ENCODE data around the gene BICRA.

Gene BICRA

DNA sequence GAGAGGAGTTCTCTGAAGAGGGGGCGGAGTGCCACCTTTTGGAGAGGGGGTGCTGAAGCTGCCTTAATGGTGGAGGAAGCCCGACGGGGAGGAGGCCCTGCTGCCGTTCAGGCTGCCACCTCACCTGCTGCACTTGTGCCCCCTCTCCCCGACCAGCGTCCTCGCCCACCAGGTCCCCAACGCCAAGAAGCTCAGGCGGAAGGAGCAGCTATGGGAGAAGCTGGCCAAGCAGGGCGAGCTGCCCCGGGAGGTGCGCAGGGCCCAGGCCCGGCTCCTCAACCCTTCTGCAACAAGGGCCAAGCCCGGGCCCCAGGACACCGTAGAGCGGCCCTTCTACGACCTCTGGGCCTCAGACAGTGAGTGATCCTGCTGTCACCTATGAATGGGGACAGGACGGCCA lies 141.8 kb downstream of the BICRA start:
- Histone ChIP-seq H3K9ac (ENCODE audit: low read length in 2 of 2) (no peak overlapping the region), H3K4me1 (ENCODE audit: control insufficient read depth, insufficient read depth, low read length) (peaks cover 16% of the 10 kb centered on the region), H3K36me3 (ENCODE audit: control insufficient read depth in 2 of 2, insufficient read depth in 2 of 2, low read length in 2 of 2) (peaks cover 55 to 63% of the 10 kb centered on the region in 2 donors), H3K4me3 (ENCODE audit: low read length in 2 of 2) (no peak overlapping the region), H3K27me3 (ENCODE audit: control insufficient read depth in 1 of 2, insufficient read depth in 2 of 2, low read length in 2 of 2) (no peaks in the 10 kb centered on the region), H3K27ac (ENCODE audit: low read length) (no peak overlapping the region), H3K9me3 (ENCODE audit: control insufficient read depth in 2 of 2, low read length in 2 of 2) (no peaks in the 10 kb centered on the region)

DNA sequence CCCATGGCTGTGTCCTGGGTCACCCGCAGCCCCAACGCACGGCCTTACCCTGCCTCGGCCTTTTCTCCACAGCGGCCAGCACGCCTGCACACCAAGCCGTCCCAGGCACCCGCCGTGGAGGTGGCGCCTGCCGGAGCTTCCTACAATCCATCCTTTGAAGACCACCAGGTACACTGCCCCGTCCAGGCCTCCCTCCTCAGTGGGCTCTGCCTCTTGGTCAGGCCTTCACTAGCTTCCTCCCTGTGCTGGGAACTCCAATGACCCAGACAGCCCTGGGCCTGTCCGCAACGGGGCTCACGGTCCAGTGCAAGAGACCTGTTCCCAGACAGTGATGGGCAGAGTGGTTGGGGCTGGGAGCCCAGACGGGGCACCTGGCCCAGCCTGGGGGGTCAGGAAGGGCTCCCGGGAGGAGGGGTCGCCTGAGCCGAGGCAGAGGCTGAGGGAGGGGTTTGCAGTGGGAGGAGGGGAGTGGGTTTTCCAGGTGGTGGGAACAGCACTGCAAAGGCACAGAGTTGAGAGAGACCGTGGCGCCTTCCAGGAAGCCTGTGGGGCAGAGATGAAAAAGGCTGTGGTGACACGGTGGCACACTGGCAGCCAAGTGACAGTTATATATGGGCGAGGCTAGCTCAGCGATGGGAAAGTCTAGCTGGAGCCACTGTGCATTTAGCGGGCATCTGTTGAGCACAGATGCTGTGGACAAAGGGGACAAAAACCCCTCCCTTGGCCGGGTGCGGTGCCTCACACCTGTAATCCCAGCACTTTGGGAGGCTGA lies 143.7 kb downstream of the BICRA start:
- Histone ChIP-seq H3K4me1 (ENCODE audit: control insufficient read depth, insufficient read depth, low read length) (peaks cover 2% of the 10 kb centered on the region), H3K9me3 (ENCODE audit: control insufficient read depth in 2 of 2, low read length in 2 of 2) (no peaks in the 10 kb centered on the region), H3K36me3 (ENCODE audit: control insufficient read depth in 2 of 2, insufficient read depth in 2 of 2, low read length in 2 of 2) (peaks cover 68 to 69% of the 10 kb centered on the region in 2 donors)

More for the DNA sequence above, 143.7 kb downstream of the BICRA start:
- no peak overlapping the region for H3K27ac ChIP-seq (ENCODE audit: low read length)
- H3K27me3 ChIP-seq (ENCODE audit: control insufficient read depth in 1 of 2, insufficient read depth in 2 of 2, low read length in 2 of 2), result no peaks in the 10 kb centered on the region
- H3K9ac ChIP-seq (ENCODE audit: low read length in 2 of 2), result no peak overlapping the region
- H3K4me3 ChIP-seq (ENCODE audit: low read length in 2 of 2), result no peak overlapping the region
